ENCODE data around the gene HSF2BP.
"Not testable (repeated sequence)": the region's sequence is repeated elsewhere in the genome, so short reads cannot be mapped to it uniquely, and the experiment has no call there.

The HSF2BP gene

DNA sequence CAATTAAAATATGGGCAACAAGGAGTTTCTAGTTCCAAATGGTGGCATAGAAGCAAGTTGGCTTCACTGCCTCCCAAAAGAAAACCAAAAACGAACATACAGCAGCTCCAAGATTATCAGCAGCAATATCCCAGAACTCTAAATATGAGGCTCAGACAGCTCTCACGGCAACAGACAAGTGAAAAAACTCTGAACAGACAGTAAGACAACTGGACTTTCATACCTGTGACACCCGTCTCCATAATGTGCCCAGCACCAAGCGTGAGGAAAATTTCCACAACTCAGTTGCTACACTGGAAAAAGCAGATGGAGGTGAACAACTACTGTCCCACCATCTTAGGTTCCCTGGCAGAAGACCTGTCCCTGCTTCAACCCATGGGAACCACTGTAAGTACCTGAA, 39.9 kb downstream of the HSF2BP start:
- no peak for DNase-seq (ENCODE audit: low read depth)

DNA sequence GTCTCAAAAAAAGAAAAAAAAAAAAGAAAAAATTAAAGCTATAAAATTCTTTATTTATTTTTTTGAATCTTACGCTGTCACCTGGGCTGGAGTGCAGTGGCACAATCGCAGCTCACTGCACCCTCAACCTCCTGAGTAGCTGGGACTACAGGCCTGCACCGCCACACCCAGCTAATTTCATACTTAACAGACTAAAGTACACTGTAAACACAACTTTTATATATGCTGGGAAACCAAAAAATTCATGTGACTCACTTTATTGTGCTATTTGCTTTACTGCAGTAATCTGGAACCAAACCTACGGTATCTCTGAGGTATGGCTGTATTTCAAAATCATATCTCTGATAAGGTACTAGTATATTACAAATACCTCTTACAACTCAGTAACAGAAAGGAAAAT, 40.3 kb downstream of the HSF2BP start:
- no peak for DNase-seq (ENCODE audit: low read depth)

DNA sequence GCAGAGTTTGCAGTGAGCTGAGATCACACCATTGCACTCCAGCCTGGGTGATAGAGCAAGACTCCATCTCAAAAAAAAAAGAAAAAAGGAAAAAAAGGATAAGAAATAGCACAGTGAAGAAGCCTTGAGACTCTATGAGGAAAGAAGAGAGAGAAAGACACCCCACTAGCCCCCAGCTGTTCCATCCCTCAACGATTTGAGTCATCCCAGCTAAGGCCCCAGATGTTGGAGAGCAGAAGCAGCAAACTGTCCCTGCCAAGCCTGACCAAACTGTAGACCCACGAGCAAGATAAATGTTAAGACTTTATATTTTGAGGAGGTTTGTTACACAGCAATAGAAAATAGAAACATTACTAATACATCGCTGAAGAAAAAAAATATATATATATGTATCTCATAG, 42.4 kb downstream of the HSF2BP start:
- not testable (repeated sequence) for DNase-seq (ENCODE audit: low read depth)

DNA sequence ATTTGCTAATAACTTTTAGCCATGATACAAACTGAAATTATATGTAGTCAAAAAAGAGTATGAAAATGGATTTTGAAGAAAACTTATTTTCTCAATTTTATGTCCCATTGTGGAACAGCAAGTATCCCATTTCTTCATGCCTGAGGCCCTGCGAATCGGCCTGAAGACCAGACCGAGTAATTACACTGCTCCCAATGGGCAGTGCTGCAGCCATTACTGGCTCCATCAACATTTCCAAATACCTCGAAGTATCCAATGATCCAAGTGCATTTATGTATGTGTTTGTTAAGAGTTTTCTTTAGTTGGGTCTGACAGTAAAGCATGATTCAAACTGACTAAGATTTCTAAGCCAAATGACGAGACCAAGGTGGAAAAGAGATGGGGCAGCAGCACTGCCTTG, 44.4 kb downstream of the HSF2BP start:
- DNase-seq (ENCODE audit: low read depth) = no peak

DNA sequence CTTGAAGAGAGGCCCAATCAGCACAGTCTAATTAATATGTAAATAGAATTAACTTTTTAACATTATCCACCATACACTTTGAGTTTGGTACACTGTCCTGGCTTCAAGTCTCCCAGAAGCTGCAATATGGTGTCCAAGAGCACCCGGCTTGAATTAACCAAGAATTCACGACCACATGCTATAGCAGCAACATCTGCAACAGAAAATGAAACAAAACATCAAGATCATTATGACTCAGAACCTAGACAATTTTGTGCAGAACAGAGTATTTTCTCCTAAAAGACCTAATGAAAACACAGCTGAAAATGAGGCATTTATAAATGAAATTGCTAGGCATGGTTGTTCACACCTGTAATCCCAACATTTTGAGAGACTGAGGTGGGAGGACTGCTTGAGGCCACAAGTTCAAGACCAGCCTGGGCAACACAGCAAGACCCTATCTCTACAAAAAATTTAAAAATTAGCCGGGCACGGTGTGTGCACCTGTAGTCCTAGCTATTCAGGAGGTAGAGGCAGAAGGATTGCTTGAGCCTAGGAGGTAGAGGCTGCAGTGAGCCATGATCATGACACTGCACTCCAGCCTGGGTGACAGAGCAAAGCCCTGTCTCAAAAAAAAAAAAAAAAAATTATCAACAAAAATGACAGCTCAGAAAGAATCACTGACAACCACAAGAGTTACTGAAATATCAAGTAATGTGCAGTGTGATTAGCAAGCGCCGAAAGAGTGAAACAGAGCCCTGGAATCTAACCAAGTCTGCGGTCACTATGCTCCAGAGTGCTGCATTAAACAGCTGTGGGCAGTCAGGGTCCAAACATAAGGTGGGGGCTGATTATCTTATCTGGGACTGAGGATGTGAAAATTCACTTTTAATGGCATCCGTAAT, 45.3 kb downstream of the HSF2BP start:
- no peak for DNase-seq (ENCODE audit: low read depth)

DNA sequence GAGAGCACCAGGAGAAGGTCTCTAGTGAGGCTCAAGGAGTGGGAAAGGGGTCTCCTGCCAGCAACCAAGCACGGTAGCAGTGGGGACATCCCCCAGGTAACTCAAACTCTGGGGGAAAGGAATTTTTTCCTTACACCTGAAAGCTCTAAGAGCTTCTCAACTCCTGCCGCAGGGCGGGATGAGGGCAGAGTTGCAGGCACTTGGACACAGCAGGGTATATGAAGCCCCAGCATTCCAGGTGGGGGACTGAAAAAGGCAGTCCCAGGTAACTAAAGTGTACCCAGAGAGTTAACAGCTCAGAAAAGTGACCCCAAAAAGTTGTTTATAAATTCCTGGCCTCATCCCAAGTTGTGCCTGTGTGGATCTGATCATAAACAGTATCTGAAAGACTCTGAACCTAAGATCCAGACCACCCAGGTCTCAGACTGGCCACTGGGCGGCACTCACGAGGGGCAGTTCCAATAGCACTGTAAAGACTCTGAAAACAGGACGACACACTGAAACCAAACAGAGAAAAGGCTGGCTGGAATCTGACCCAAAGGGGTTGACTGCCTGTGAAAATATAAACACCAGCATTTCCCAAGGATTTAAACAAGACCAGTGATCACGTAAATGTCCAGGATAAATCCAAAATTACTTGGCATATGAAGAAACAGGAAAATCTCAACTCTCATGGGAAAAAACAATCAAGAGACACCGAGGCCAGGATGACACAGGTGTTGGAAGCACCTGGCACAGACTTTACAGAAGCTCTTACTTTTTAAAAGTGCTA, 47.5 kb downstream of the HSF2BP start:
- DNase-seq (ENCODE audit: low read depth) = peak; percentile 75

DNA sequence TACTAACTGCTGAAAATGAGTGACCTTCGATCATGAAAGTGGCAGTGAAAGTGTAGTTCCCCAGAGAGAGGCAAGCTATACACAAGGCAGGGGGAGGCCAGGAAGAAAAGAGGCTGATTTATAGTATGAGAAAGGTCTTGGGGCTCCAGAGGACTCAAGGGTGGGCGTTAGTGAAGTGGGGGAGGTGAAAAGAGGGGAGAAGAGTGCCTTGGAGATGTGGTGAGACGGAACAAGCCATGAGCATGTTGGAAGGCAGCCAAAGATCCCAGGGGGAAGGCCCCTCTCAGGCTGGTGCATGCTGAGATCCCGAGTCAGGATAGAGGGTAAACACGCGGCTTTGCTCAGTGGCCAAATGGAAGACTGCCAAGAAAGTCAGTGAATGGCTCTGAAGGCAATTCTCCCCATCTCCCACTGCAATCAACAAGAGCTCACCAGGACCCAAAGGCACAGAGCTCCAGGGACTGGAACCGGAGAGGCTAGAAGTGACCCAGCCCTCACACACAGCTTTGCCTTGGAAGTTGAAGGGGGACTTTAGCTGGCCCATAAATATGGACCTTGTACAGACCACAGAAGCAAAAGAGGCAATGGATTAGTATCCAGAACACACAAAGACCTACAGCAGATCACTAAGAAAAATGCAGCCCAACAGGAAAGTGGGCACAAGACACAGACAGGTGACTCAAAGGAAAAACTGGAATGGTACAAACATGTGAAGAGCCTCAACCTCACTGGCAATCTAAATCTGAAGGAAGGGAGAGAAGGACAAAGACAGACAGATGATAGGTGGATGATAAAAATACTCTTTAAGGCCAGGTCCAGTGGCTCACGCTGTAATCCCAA, 49.6 kb downstream of the HSF2BP start:
- DNase-seq (ENCODE audit: low read depth) = peak; percentile 65

DNA sequence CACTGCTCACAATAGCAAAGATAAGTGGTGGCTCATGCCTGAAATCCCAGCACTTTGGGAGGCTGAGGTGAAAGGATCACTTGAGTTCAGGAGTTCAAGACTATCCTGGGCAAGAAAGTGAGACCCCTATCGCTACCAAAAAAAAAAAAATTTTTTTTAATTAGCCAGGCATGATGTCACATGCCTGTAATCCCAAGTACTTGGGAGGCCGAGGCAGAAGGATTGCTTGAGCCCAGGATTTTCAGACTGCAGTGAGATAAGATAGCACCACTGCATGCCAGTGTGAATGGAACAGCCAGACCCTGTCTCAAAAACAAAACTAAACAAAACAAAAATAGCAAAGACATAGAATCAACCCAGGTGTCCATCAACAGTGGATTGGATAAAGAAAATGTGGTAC, 50.6 kb downstream of the HSF2BP start:
- DNase-seq (ENCODE audit: low read depth) = no peak

DNA sequence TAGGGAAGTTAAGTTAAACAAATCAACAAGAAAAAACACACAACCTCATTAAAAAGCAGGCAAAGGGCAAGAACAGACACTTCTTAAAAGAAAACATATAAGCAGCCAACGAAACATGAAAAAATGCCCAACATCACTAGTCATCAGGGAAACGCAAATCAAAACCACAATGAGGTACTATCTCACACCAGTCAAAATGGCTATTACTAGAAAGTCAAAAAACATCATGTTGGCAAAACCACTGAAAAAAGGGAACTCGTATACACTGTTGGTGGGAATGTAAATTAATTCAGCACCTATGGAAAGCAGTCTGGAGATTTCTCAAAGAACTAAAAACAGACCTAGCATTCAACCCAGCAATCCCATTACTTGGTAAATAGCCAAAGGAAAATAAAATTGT, 51.1 kb downstream of the HSF2BP start:
- DNase-seq (ENCODE audit: low read depth) = peak; percentile 75

DNA sequence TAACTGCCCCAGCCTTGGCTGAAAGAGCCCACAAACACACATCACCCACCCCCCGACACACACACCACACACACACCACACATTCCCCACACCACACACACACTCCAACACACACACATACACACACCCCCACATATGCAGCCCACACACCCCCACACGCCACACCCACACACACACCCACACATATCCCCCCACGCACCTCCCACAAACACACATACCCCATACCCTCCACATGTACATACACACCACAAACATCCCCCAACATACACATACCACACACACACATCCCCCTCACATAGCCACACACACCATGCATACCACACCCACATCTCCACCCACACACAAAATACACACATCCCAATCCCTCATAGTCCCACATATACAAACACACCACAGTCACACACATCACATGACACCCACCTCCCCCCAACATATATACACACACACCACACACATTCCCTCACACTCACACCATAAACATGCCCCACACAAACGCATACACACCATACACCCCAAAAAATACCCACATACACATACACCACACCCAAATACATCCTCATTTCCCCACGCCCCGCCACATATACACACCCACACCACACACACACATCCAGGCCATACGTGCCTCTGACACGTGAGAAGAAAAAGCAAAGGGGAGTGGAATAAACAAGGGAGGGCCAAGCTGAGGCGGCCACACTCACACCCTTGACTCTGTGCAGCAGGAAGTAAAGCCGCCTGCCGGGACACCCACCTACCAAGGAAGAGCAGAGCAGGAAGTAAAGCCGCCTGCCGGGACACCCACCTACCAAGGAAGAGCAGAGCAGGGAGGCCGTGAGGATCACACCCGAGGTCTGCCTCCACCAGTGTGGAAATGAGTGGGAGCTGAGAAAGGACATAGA, 53.7 kb downstream of the HSF2BP start:
- no peak for DNase-seq (ENCODE audit: low read depth)

DNA sequence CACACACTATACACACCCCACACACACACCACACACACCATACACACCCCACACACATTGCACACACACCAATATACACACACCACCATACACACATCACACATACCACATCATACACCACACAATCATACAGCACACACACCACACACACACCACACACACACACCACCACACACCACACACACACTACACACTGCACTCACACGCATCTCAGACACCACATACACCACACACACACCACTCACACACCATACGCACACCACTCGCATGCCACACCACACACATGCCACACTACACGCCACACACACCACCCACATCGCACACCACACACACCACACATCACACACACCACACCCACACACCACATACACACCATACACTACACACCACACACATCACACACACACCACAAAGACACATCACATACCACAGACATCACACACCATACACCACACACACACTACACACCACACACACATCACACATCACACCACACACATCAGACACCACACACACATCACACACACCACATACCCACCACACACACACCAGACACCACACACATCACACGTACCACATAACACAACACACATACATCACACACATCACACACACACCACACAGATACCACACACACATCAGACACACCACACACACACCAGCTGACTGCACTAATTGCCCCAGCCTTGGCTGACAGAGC, 54.6 kb downstream of the HSF2BP start:
- DNase-seq (ENCODE audit: low read depth) = no peak

DNA sequence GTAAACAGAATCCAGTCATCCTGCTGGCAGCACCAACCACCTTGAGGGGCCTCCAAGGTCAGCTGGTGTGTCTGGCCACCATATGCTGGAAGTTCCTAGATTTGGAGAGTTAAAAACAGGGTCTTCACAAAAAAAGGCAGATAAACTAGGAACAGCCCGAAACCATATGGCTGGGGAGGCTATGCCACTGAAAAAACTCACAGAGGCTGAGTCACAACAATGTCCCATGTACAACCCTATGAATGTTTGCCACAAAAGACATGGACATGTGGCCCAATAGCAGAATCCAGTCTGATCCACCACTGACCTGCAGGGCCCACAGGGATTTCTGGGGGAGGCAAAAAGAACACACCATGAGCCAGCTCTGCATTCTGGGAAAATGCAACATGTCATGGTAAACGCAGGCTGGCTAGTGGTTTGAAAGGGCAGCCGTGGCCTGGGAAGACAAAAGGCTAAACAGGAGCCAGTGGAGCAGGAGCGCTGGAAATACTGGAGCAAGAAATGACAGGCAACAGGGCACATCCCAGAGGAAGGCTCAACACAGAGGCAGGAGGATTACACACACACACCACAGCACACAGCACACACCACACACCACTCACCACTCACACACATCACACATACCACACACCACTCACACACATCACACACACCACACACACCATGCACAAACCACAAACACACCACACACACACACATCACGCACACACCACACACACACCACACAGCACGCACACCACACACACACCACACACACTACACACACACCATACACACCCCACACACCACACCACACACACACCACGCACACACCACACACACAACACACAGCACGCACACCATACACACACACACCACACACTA, 55.4 kb downstream of the HSF2BP start:
- DNase-seq (ENCODE audit: low read depth) = peak; percentile 49

DNA sequence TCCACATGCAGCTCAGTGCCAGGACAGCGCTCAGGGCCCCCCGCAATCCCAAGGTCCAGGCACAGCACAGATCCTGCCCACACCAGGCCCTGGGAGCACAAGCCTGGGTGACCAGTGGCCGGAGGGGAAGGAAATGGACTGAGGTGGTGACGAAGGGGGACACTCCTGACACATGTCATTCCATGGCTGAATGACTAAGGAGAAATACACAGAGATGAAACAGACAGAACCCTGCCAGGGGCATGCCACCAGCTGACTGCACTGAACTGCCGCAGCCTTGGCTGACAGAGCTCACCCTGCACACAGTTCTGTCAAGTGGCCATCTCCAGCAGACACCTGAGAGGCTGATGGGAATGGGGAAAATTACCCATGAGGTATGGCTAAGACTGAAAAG, 56.1 kb downstream of the HSF2BP start:
- no peak for DNase-seq (ENCODE audit: low read depth)

DNA sequence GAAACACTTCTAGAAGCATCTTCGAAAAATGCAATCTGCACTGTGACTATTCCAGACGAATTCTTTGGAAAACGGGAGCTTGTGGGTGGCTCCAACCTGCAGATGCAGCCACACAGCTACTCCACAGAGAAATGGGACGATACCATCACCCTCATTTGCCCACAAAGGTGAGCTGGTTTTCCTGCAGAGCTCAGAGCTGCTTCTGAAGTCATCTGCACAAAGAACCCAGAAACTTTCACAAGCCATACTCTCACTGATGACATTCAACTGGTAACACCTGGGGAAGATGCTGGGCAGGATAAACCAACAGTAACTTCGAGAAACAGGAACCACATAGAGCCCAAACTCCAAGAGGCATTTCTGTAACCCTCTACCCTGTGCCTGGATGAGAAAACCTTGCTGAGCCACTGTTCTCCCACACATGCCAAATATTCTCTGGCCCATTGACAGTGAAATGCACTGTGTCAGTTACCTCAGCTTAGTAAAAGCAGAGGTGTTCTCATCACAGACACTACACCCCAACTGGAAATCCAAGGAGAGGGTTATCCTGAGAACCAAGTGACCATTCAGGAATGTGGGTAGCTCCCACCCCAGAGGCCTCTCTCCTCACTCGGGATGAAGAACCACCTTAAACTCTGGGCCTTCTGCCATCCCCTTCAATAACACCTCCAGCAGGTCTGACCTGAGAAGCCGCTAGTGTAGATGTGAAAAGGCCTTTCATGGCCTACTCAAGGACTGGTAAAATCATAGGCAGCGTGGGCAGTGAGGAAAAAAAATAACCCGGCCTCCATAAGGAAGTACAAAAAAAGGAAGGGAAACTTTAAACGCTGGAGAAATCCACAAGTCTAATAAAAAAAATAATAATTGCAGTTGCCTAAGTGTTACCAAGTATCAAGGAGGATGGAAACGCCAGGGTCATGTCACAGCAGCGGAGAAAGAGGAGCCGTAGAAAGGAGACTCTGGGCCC, 56.7 kb downstream of the HSF2BP start:
- DNase-seq (ENCODE audit: low read depth) = no peak

DNA sequence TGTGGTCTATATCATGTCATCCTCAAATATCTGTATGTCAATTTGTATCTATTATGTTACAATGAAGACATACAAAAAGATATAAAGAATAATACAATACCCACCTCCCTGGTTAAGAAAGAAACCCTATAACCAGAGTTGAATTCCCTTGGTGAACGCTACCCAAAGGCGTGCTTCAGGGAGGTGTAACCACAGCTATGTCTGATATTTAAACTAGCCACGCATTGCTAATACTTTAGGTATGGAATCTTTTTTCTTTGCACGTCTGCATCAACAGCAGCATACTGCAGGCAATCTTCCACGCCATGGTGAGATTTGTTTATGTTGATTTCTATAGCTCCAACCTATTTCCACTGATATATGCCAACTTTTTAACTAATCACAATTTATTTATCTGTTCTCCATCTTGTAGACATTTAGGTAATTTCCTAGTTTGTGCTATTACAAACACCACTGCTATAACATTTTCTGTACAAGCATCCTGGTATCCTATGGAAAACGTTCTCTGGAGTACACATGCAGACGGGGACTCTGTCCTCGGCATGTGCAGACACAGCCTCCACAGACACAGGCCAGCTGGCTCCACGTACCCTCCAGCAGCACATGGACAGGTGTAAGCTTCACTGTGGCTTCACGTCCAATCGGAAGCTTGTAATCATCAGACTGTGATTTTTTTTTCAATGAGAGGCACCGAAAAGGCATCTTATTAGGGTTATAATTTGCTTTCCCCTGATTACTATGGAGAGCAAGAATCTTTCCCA, 58.5 kb downstream of the HSF2BP start:
- DNase-seq (ENCODE audit: low read depth) = peak; percentile 95

DNA sequence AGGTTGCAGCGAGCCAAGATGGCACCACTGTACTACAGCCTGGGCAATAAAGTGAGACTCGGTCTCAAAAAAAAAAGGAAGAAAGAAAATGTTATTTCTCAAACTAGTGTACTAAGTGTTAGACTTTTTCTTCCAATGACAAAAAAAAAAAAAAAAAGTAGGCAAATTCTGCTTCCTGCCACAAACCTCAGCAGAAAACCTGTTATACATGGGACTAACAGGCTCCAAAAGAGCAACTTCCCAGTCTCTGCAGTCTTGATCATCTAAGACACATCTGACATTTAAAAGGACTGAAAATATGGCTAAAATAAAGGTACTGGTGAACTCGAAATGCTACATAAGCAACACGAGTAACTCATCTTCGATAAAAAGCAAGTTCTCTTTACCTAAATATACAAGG, 59.6 kb downstream of the HSF2BP start:
- no peak for DNase-seq (ENCODE audit: low read depth)

DNA sequence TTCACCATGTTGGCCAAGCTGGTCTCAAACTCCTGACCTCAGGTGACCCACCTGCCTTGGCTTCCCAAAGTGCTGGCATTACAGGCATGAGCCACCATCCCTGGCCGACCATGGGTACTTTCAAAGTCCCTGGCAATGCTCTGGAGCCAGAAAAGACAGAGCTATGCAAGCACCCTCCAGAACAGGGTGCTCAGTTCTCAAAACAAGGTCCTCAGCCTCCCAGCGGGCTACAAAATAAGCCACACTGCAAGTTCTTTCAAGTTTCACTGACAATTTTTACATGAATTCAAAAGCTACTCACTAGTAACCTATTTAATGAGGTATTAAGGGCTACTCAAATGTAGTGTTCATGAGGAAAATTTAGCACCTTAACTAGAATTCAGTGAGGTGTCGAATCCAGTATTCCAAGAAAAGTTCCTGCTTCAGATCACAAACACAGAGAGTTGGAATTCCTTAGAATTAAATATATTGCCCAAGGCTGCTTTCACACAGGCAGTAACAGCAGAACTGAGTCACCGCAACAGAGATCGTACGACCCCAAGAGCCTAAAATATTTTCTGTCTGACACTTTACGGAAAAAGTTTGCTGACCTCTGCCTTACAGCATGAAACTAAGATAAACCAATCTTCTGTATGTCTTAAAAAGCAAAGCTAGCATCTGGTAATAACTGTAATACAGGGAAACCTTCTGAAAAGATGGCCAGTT, 60.7 kb downstream of the HSF2BP start:
- DNase-seq (ENCODE audit: low read depth) = peak; percentile 91
